SK-N-SH treated with all-trans-retinoic acid at 6 μM for 48 hours (cell line): ENCODE results near the gene TRPM2.

Experiments
- ARNTL ChIP-seq: fragments of 450-650 bp; formaldehyde crosslinking; IDR thresholded peaks from 2 replicates; pipeline ENCODE4 v1.5.0; 2020; ENCODE audit warnings: low read depth, mild to moderate bottlenecking, moderate library complexity, borderline replicate concordance
- GLIS3 ChIP-seq: fragments of 250-450 bp; sonication (Bioruptor Pico); IDR thresholded peaks from 2 replicates; pipeline ENCODE4 v1.5.0; 2020; ENCODE audit warnings: mild to moderate bottlenecking, moderate library complexity
- ISL1 ChIP-seq: fragments of 250-450 bp; sonication (Bioruptor Pico); IDR thresholded peaks from 2 replicates; pipeline ENCODE4 v2.1.2; 2022; ENCODE audit warnings: mild to moderate bottlenecking, moderate library complexity
- OSR1 ChIP-seq: fragments of 250-450 bp; sonication (Bioruptor Pico); IDR thresholded peaks from 2 replicates; pipeline ENCODE4 v1.8.0; 2022; ENCODE audit warnings: moderate library complexity, mild to moderate bottlenecking, inconsistent platforms
- RARB ChIP-seq: fragments of 250-450 bp; sonication (Bioruptor Pico); IDR thresholded peaks from 2 replicates; pipeline ENCODE4 v1.8.0; 2021; ENCODE audit warnings: mild to moderate bottlenecking, moderate library complexity
- TCF4 ChIP-seq: fragments of 250-450 bp; sonication (Bioruptor Pico); IDR thresholded peaks from 2 replicates; pipeline ENCODE4 v1.8.0; 2021; ENCODE audit warnings: mild to moderate bottlenecking, moderate library complexity, borderline replicate concordance
- TOX ChIP-seq: fragments of 250-450 bp; sonication (Bioruptor Pico); IDR thresholded peaks from 2 replicates; pipeline ENCODE4 v1.8.0; 2021; ENCODE audit warnings: mild to moderate bottlenecking, moderate library complexity, borderline replicate concordance
- ZFP30 ChIP-seq: fragments of 450-650 bp; formaldehyde crosslinking; IDR thresholded peaks from 2 replicates; pipeline ENCODE4 v1.5.0; 2022; ENCODE audit warnings: mild to moderate bottlenecking, moderate library complexity
- ZNF565 ChIP-seq: fragments of 450-650 bp; formaldehyde crosslinking; conservative IDR thresholded peaks from 2 replicates; pipeline ENCODE4 v1.5.0; 2020; ENCODE audit warnings: low read depth, mild to moderate bottlenecking, moderate library complexity
- ZNF70 ChIP-seq: fragments of 450-650 bp; formaldehyde crosslinking; IDR thresholded peaks from 2 replicates; pipeline ENCODE4 v1.5.0; 2020; ENCODE audit warnings: mild to moderate bottlenecking, moderate library complexity
- TF ChIP-seq, protein P1 (sequence below): fragments of 250-450 bp; sonication (Bioruptor Pico); IDR thresholded peaks from 2 replicates; pipeline ENCODE4 v1.5.0; 2020; ENCODE audit warnings: mild to moderate bottlenecking, moderate library complexity
- TF ChIP-seq, protein P2 (sequence below): fragments of 250-450 bp; sonication (Bioruptor Pico); IDR thresholded peaks from 2 replicates; pipeline ENCODE4 v1.8.0; 2020; ENCODE audit warnings: mild to moderate bottlenecking, moderate library complexity, borderline replicate concordance
- TF ChIP-seq, protein P3 (sequence below): fragments of 250-450 bp; sonication (Bioruptor Pico); IDR thresholded peaks from 2 replicates; pipeline ENCODE4 v1.5.1; 2020; ENCODE audit warnings: low read depth, mild to moderate bottlenecking, moderate library complexity

GRCh38 chr21:44347911-44348451 lies 5.4 kb upstream of the TRPM2 start:
- TF ChIP-seq, protein P1, sequence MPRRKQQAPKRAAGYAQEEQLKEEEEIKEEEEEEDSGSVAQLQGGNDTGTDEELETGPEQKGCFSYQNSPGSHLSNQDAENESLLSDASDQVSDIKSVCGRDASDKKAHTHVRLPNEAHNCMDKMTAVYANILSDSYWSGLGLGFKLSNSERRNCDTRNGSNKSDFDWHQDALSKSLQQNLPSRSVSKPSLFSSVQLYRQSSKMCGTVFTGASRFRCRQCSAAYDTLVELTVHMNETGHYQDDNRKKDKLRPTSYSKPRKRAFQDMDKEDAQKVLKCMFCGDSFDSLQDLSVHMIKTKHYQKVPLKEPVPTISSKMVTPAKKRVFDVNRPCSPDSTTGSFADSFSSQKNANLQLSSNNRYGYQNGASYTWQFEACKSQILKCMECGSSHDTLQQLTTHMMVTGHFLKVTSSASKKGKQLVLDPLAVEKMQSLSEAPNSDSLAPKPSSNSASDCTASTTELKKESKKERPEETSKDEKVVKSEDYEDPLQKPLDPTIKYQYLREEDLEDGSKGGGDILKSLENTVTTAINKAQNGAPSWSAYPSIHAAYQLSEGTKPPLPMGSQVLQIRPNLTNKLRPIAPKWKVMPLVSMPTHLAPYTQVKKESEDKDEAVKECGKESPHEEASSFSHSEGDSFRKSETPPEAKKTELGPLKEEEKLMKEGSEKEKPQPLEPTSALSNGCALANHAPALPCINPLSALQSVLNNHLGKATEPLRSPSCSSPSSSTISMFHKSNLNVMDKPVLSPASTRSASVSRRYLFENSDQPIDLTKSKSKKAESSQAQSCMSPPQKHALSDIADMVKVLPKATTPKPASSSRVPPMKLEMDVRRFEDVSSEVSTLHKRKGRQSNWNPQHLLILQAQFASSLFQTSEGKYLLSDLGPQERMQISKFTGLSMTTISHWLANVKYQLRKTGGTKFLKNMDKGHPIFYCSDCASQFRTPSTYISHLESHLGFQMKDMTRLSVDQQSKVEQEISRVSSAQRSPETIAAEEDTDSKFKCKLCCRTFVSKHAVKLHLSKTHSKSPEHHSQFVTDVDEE (CRISPR knock-in tag) = no peak
- no peak for TF ChIP-seq ZNF70 (CRISPR knock-in tag)
- no peak for TF ChIP-seq ARNTL (CRISPR knock-in tag)
- TF ChIP-seq, protein P2, sequence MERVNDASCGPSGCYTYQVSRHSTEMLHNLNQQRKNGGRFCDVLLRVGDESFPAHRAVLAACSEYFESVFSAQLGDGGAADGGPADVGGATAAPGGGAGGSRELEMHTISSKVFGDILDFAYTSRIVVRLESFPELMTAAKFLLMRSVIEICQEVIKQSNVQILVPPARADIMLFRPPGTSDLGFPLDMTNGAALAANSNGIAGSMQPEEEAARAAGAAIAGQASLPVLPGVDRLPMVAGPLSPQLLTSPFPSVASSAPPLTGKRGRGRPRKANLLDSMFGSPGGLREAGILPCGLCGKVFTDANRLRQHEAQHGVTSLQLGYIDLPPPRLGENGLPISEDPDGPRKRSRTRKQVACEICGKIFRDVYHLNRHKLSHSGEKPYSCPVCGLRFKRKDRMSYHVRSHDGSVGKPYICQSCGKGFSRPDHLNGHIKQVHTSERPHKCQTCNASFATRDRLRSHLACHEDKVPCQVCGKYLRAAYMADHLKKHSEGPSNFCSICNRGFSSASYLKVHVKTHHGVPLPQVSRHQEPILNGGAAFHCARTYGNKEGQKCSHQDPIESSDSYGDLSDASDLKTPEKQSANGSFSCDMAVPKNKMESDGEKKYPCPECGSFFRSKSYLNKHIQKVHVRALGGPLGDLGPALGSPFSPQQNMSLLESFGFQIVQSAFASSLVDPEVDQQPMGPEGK = no peak
- TF ChIP-seq OSR1 = no peak
- no peak for TF ChIP-seq TCF4
- TF ChIP-seq TOX (CRISPR knock-in tag) = no peak
- TF ChIP-seq ZNF565 (CRISPR knock-in tag) = no peak
- TF ChIP-seq ZFP30 (CRISPR knock-in tag) = no peak
- no peak for TF ChIP-seq ISL1 (CRISPR knock-in tag)
- no peak for TF ChIP-seq GLIS3
- TF ChIP-seq, protein P3, sequence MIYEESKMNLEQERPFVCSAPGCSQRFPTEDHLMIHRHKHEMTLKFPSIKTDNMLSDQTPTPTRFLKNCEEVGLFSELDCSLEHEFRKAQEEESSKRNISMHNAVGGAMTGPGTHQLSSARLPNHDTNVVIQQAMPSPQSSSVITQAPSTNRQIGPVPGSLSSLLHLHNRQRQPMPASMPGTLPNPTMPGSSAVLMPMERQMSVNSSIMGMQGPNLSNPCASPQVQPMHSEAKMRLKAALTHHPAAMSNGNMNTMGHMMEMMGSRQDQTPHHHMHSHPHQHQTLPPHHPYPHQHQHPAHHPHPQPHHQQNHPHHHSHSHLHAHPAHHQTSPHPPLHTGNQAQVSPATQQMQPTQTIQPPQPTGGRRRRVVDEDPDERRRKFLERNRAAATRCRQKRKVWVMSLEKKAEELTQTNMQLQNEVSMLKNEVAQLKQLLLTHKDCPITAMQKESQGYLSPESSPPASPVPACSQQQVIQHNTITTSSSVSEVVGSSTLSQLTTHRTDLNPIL (CRISPR knock-in tag) = no peak
- TF ChIP-seq RARB = no peak
